ENCODE results near the gene MUSK. TPM values are rescaled to one million over a fixed set of nuclear protein-coding genes. Genes with fewer than 3 reads are reported as not detected.
"Not testable (repeated sequence)": the region's sequence is repeated elsewhere in the genome, so short reads cannot be mapped to it uniquely, and the experiment has no call there.

MUSK gene
- total RNA-seq, 4 donors from 2014 or later, result 2.2 to 5.6 (median 2.7) TPM; not detected in 1

DNA sequence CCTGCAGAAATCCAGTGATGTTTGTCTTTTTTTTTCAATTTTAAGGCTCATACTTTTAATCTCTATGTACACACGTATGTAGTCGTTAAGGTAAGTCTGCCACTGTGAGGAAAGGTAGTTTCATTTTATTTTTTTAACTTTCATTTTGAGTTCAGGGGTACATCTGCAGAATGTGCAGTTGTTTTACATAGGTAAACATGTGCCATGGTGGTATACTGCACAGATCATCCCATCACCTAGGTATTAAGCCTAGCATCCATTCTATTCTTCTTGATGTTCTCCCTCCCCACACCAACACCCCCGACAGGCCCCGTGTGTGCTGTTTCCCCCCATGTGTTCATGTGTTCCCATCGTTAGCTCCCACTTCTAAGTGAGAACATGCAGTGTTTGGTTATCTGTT, 19.7 kb downstream of the MUSK start:
- Histone ChIP-seq H3K4me3 (no peak overlapping the region), H3K27me3 (no peaks in the 10 kb centered on the region), H3K27ac (no peak overlapping the region), H3K4me1 (no peaks in the 10 kb centered on the region), H3K36me3 (no peaks in the 10 kb centered on the region), H3K9me3 (no peaks in the 10 kb centered on the region)
- in situ Hi-C loops (cut with MboI; ENCODE audit: low pct_ligation_motif_present in 1 of 4, low pct_unique_long_range_greater_than_20kb in 1 of 4, low sequenced_read_pairs in 3 of 4) (no loop called here), intact Hi-C loops (cut with DNase I; ENCODE audit: low total_unique reads) (no loop called here)
- DNase-seq, result no peak
- TF ChIP-seq POLR2A (IDR thresholded peaks at IDR 0.05), result no peak
- TF ChIP-seq, protein P1, sequence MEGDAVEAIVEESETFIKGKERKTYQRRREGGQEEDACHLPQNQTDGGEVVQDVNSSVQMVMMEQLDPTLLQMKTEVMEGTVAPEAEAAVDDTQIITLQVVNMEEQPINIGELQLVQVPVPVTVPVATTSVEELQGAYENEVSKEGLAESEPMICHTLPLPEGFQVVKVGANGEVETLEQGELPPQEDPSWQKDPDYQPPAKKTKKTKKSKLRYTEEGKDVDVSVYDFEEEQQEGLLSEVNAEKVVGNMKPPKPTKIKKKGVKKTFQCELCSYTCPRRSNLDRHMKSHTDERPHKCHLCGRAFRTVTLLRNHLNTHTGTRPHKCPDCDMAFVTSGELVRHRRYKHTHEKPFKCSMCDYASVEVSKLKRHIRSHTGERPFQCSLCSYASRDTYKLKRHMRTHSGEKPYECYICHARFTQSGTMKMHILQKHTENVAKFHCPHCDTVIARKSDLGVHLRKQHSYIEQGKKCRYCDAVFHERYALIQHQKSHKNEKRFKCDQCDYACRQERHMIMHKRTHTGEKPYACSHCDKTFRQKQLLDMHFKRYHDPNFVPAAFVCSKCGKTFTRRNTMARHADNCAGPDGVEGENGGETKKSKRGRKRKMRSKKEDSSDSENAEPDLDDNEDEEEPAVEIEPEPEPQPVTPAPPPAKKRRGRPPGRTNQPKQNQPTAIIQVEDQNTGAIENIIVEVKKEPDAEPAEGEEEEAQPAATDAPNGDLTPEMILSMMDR (IDR thresholded peaks at IDR 0.05), result no peak
- TF ChIP-seq POLR2AphosphoS5 (IDR thresholded peaks at IDR 0.05), result no peak
- no peak for TF ChIP-seq EP300 (IDR thresholded peaks at IDR 0.05; ENCODE audit: low read depth)
- WGBS, 2 donors (ENCODE audit: low coverage in 1 of 2), result 93% methylated on average over 5 of the region's 5 CpGs

DNA sequence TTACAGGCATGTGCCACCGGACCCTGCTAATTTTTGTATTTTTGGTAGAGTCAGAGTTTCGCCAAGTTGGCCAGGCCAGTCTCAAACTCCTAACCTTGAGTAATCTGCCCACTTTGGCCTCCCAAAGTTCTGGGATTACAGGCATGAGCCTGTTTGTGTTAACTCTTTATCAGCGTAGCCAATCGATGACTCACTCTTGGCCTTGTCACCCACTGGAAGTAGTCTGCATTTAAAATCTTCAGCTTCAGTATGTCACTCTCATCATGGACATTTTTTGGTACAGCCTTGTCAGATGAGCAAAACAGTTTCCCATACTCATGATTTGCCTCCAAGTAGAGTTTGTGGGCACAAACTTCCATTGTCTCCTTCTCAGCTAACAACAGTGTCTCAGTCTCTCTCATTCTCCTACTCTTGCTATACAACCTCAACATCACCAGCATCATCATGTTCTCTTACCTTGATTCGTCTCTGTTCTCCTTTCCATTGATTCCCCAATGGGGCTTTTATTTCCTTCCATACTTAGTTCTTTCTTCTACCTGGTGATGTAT, 22.5 kb downstream of the MUSK start:
- Histone ChIP-seq H3K4me1 (no peaks in the 10 kb centered on the region), H3K27me3 (no peaks in the 10 kb centered on the region), H3K9me3 (no peaks in the 10 kb centered on the region), H3K27ac (no peak overlapping the region), H3K4me3 (no peak overlapping the region), H3K36me3 (no peaks in the 10 kb centered on the region)
- intact Hi-C loops (cut with DNase I; ENCODE audit: low total_unique reads) (no loop called here), in situ Hi-C loops (cut with MboI; ENCODE audit: low pct_ligation_motif_present in 1 of 4, low pct_unique_long_range_greater_than_20kb in 1 of 4, low sequenced_read_pairs in 3 of 4) (no loop called here)
- TF ChIP-seq POLR2A (IDR thresholded peaks at IDR 0.05), result no peak
- TF ChIP-seq, protein P1 (IDR thresholded peaks at IDR 0.05), result no peak
- 90 to 92% methylated on average over 4 to 5 of the region's 5 CpGs for WGBS, 2 donors (ENCODE audit: low coverage in 1 of 2)
- DNase-seq, result no peak

DNA sequence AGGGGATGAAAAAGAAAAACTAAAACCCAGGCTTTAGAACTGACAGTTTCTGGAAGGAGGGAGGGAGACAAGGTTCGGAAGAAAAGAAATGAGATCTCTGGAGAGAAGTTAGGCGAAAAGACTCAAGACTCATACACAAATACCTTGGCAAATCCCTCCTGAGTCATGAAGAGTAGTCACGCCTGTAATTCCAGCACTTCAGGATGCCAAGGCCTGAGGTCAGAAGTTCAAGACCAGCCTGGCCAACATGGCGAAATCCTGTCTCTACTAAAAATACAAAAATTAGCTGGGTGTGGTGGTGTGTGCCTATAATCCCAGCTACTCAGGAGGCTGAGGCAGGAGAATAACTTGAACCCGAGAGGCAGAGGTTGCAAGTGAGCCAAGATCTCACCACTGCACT, 27.3 kb downstream of the MUSK start:
- H3K36me3 ChIP-seq; H3K27me3 ChIP-seq; intact Hi-C loops (cut with DNase I; ENCODE audit: low total_unique reads); H3K4me1 ChIP-seq; H3K4me3 ChIP-seq; H3K9me3 ChIP-seq; H3K27ac ChIP-seq; in situ Hi-C loops (cut with MboI; ENCODE audit: low pct_ligation_motif_present in 1 of 4, low pct_unique_long_range_greater_than_20kb in 1 of 4, low sequenced_read_pairs in 3 of 4); DNase-seq: not testable (repeated sequence)
- WGBS, 2 donors (ENCODE audit: low coverage in 1 of 2), result 81 to 95% methylated on average over 4 to 5 of the region's 5 CpGs

DNA sequence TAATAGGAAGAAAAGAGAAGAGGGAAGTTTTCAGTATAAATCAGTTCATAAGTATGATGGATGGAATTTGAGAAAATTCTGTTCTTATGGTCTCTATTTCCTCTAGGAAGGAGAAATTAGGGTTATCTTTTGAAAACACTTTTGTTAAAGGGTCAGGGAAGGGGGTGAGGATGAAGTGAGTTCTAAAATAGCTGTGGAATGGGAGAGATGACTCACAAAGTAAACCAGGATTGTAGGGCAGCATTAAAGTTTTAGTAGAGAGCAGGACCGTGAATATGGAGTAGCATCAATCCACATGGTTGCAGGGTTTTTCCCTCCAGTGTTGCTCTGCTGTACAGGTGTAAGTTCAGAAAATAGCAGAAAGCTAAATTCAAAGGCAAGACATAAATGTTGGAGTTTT, 32.4 kb downstream of the MUSK start:
- Histone ChIP-seq H3K4me3 (no peak overlapping the region), H3K27ac (no peak overlapping the region), H3K27me3 (no peaks in the 10 kb centered on the region), H3K4me1 (no peaks in the 10 kb centered on the region), H3K9me3 (no peaks in the 10 kb centered on the region), H3K36me3 (no peaks in the 10 kb centered on the region)
- in situ Hi-C loops (cut with MboI; ENCODE audit: low pct_ligation_motif_present in 1 of 4, low pct_unique_long_range_greater_than_20kb in 1 of 4, low sequenced_read_pairs in 3 of 4) (no loop called here), intact Hi-C loops (cut with DNase I; ENCODE audit: low total_unique reads) (no loop called here)
- DNase-seq, result no peak
- 61 to 69% methylated on average over 1 of the region's 1 CpG for WGBS, 2 donors (ENCODE audit: low coverage in 1 of 2)
- TF ChIP-seq POLR2AphosphoS5 (IDR thresholded peaks at IDR 0.05) (no peak), POLR2A (IDR thresholded peaks at IDR 0.05) (no peak), EP300 (IDR thresholded peaks at IDR 0.05; ENCODE audit: low read depth) (no peak)
- TF ChIP-seq, protein P1 (IDR thresholded peaks at IDR 0.05), result no peak

DNA sequence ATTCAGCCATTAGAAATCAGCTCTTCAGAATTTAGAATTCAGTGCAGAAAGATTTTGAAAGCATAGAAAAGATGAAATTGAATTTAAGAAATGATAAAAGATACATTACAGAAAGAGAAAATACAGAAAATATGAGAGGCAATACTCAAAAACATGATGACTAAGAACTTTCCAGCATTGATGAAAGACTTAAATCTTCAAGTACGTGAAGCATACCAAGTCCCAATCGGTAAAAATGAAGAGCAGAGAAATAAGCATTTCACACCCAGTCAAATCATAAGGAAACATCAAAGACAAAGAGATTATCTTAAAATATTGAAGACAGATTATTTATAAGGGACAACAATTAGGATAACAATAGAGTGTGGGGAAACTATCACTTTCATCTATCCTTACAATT, 35.1 kb downstream of the MUSK start:
- 44 to 79% methylated on average over 2 of the region's 2 CpGs for WGBS, 2 donors (ENCODE audit: low coverage in 1 of 2)
- Histone ChIP-seq H3K9me3 (no peaks in the 10 kb centered on the region), H3K27me3 (no peaks in the 10 kb centered on the region), H3K4me1 (peaks cover 0 to 4% (median 0%) of the 10 kb centered on the region in 4 donors), H3K27ac (no peak overlapping the region), H3K4me3 (no peak overlapping the region), H3K36me3 (no peaks in the 10 kb centered on the region)
- in situ Hi-C loops (cut with MboI; ENCODE audit: low pct_ligation_motif_present in 1 of 4, low pct_unique_long_range_greater_than_20kb in 1 of 4, low sequenced_read_pairs in 3 of 4) (no loop called here), intact Hi-C loops (cut with DNase I; ENCODE audit: low total_unique reads) (no loop called here)
- no peak for TF ChIP-seq POLR2A (IDR thresholded peaks at IDR 0.05)
- TF ChIP-seq, protein P1 (IDR thresholded peaks at IDR 0.05), result no peak
- TF ChIP-seq POLR2AphosphoS5 (IDR thresholded peaks at IDR 0.05), result no peak
- no peak for TF ChIP-seq EP300 (IDR thresholded peaks at IDR 0.05; ENCODE audit: low read depth)
- no peak for DNase-seq

Measured in transverse colon (tissue), 4 donors.